H1 (cell line): ENCODE results near the gene SCAMP5. TPM values are rescaled to one million over a fixed set of nuclear protein-coding genes. Genes with fewer than 3 reads are reported as not detected.

Experiments used
- CTCF ChIA-PET: fragments of 300-600 bp; sonication (Branson Sonifier 250); formaldehyde crosslinking; loops from one replicate; lab custom pipeline; 2021; ENCODE audit not compliant: partially characterized antibody; lab: Charles Lee
- POLR2A ChIA-PET: fragments of 300-600 bp; sonication (Branson Sonifier 250); formaldehyde crosslinking; loops from one replicate; lab custom pipeline; 2021; ENCODE audit warnings: inconsistent platforms; ENCODE audit not compliant: partially characterized antibody; lab: Charles Lee
- DNase-seq, 2 experiments: peaks; one replicate each; pipeline versions ENCODE4 v3.0.0 to v3.0.0-alpha.2; 2010 to 2022; ENCODE audit warnings: low spot score in 2 of 2, low read depth in 1 of 2, mixed read lengths in 1 of 2
- FAIRE-seq: peaks from 2 replicates; lab custom pipeline; 2011; peaks lifted over from hg19 to GRCh38; lab: Jason Lieb, UNC
- H2AFZ ChIP-seq: 2 replicates; pipeline ENCODE4 v1.8.1; 2012; ENCODE audit warnings: low read length, inconsistent platforms
- H2AK5ac ChIP-seq: 2 replicates; pipeline ENCODE4 v1.6.1; 2013; ENCODE audit warnings: low read depth, low read length
- H2BK120ac ChIP-seq: replicated peaks from 2 replicates; pipeline ENCODE3; 2013; ENCODE audit warnings: low read depth, low read length, inconsistent platforms
- H2BK12ac ChIP-seq: 2 replicates; pipeline ENCODE4 v1.6.1; 2013; ENCODE audit warnings: low read depth, low read length
- H2BK15ac ChIP-seq: 2 replicates; pipeline ENCODE4 v1.6.1; 2013; ENCODE audit warnings: low read length
- H2BK20ac ChIP-seq: 2 replicates; pipeline ENCODE4 v1.6.1; 2013; ENCODE audit warnings: low read length
- H2BK5ac ChIP-seq: 2 replicates; pipeline ENCODE4 v1.6.1; 2013; ENCODE audit warnings: low read depth, low read length
- H3K14ac ChIP-seq: 2 replicates; pipeline ENCODE4 v1.6.1; 2013; ENCODE audit warnings: inconsistent platforms; ENCODE audit not compliant: insufficient read length
- H3K18ac ChIP-seq: 2 replicates; pipeline ENCODE4 v1.6.1; 2013; ENCODE audit warnings: low read length; ENCODE audit errors: extremely low read depth
- H3K23ac ChIP-seq: 2 replicates; pipeline ENCODE4 v1.6.1; 2013; ENCODE audit warnings: inconsistent platforms; ENCODE audit not compliant: insufficient read length
- H3K23me2 ChIP-seq: 2 replicates; pipeline ENCODE4 v1.6.1; 2013; ENCODE audit warnings: low read depth, low read length
- H3K27ac ChIP-seq: 2 replicates; pipeline ENCODE4 v1.6.1; 2011; ENCODE audit warnings: low read depth, low read length, inconsistent platforms
- H3K27me3 ChIP-seq, 4 experiments: replicated peaks in 1 of 4; 1 replicate in 1 of 4; 2 replicates in 3 of 4; pipeline versions ENCODE4 v1.6.1 to v1.8.1; 2011 to 2013; ENCODE audit warnings: low read length in 3 of 4, mild to moderate bottlenecking in 3 of 4, inconsistent platforms in 2 of 4, mixed read lengths in 2 of 4, moderate library complexity in 1 of 4; ENCODE audit not compliant: control insufficient read depth in 3 of 4, insufficient read depth in 3 of 4; ENCODE audit errors: extremely low read depth in 1 of 4
- H3K36me3 ChIP-seq, 4 experiments: 2 replicates each; pipeline versions ENCODE4 v1.6.1 to v1.8.1; 2011 to 2013; ENCODE audit warnings: mild to moderate bottlenecking in 4 of 4, low read length in 3 of 4, moderate library complexity in 2 of 4, control low read depth in 1 of 4, inconsistent platforms in 1 of 4; ENCODE audit not compliant: insufficient read depth in 4 of 4, control insufficient read depth in 2 of 4
- H3K4ac ChIP-seq: replicated peaks from 2 replicates; pipeline ENCODE3; 2013; ENCODE audit warnings: low read length, low read depth, mixed read lengths, inconsistent platforms; ENCODE audit not compliant: insufficient read length
- H3K4me1 ChIP-seq, 4 experiments: replicated peaks in 1 of 4; 1 replicate in 1 of 4; 2 replicates in 3 of 4; pipeline versions ENCODE4 v1.6.1 to v1.8.1; 2011 to 2013; ENCODE audit warnings: low read length in 3 of 4, inconsistent platforms in 2 of 4, mixed read lengths in 1 of 4; ENCODE audit not compliant: insufficient read depth in 4 of 4, control insufficient read depth in 3 of 4
- H3K4me2 ChIP-seq, 2 experiments: 2 replicates each; pipeline versions ENCODE4 v1.6.1 to v1.8.1; 2011 to 2013; ENCODE audit warnings: low read depth in 2 of 2, low read length in 2 of 2, control low read depth in 1 of 2, inconsistent platforms in 1 of 2, mild to moderate bottlenecking in 1 of 2; ENCODE audit not compliant: insufficient read depth in 1 of 2
- H3K4me3 ChIP-seq, 4 experiments: fragments of 200-600, 300-600 bp in 1 of 4; sonication (generic), shearing (Covaris generic), sonication (Bioruptor Twin) in 1 of 4; 2 replicates each; pipeline versions ENCODE4 v1.5.1 to v1.8.1; 2011 to 2016; ENCODE audit warnings: low read length in 4 of 4, low read depth in 3 of 4, control low read depth in 2 of 4, inconsistent platforms in 2 of 4, mild to moderate bottlenecking in 2 of 4, mixed read lengths in 1 of 4, moderate library complexity in 1 of 4; ENCODE audit not compliant: insufficient read depth in 2 of 4; ENCODE audit errors: extremely low read depth in 1 of 4
- H3K56ac ChIP-seq: replicated peaks from 2 replicates; pipeline ENCODE3; 2013; ENCODE audit warnings: low read depth, mild to moderate bottlenecking, mixed read lengths, low read length, inconsistent platforms; ENCODE audit not compliant: insufficient read length
- H3K79me1 ChIP-seq: 2 replicates; pipeline ENCODE4 v1.6.1; 2013; ENCODE audit warnings: low read depth, low read length, control low read depth
- H3K79me2 ChIP-seq, 2 experiments: 2 replicates each; pipeline versions ENCODE4 v1.6.1 to v1.8.1; 2012 to 2013; ENCODE audit warnings: low read length in 2 of 2, mild to moderate bottlenecking in 2 of 2, inconsistent platforms in 1 of 2; ENCODE audit not compliant: insufficient read depth in 2 of 2, control insufficient read depth in 1 of 2
- H3K9ac ChIP-seq, 4 experiments: replicated peaks in 1 of 4; 1 replicate in 1 of 4; 2 replicates in 3 of 4; pipeline versions ENCODE4 v1.6.1 to v1.8.1; 2011 to 2013; ENCODE audit warnings: low read depth in 3 of 4, low read length in 3 of 4, control low read depth in 2 of 4, mild to moderate bottlenecking in 2 of 4, moderate library complexity in 2 of 4, inconsistent platforms in 1 of 4; ENCODE audit errors: extremely low read depth in 1 of 4
- H3K9me3 ChIP-seq, 2 experiments: 2 replicates each; pipeline versions ENCODE4 v1.6.1 to v1.8.1; 2012 to 2013; ENCODE audit warnings: mild to moderate bottlenecking in 2 of 2, moderate library complexity in 2 of 2, control low read depth in 1 of 2, inconsistent platforms in 1 of 2, low read depth in 1 of 2, low read length in 1 of 2, mixed read lengths in 1 of 2; ENCODE audit not compliant: insufficient read depth in 2 of 2
- H4K20me1 ChIP-seq, 2 experiments: replicated peaks in 1 of 2; 2 replicates each; pipeline versions ENCODE3 to v1.8.1; 2011 to 2013; ENCODE audit warnings: inconsistent platforms in 2 of 2, low read length in 2 of 2, mild to moderate bottlenecking in 1 of 2; ENCODE audit not compliant: insufficient read depth in 2 of 2, control insufficient read depth in 1 of 2
- H4K5ac ChIP-seq: 2 replicates; pipeline ENCODE4 v1.6.1; 2013; ENCODE audit warnings: low read length, low read depth, mixed read lengths, inconsistent platforms; ENCODE audit not compliant: insufficient read length
- H4K8ac ChIP-seq: 2 replicates; pipeline ENCODE4 v1.8.0; 2013; ENCODE audit warnings: mild to moderate bottlenecking, moderate library complexity, low read length, inconsistent platforms; ENCODE audit not compliant: insufficient read depth; ENCODE audit errors: extremely low read depth
- H4K91ac ChIP-seq: replicated peaks from 2 replicates; pipeline ENCODE3; 2013; ENCODE audit warnings: low read length, mixed read lengths, inconsistent platforms; ENCODE audit not compliant: insufficient read length
- GABPA ChIP-seq: IDR thresholded peaks from 2 replicates; pipeline ENCODE4 v1.6.1; 2011; ENCODE audit warnings: mild to moderate bottlenecking, low read length, moderate library complexity, borderline replicate concordance; ENCODE audit not compliant: insufficient read depth
- RNF2 ChIP-seq: fragments of 200-900, 300-1000 bp; sonication (generic); IDR thresholded peaks from 2 replicates; pipeline ENCODE4 v1.7.1; 2016; ENCODE audit warnings: borderline replicate concordance, low read depth, mild to moderate bottlenecking, antibody characterized with exemption, low read length; ENCODE audit not compliant: poor library complexity, severe bottlenecking; ENCODE audit errors: missing control alignments
- SP2 ChIP-seq: IDR thresholded peaks from 2 replicates; pipeline ENCODE4 v1.6.1; 2012; ENCODE audit warnings: mild to moderate bottlenecking, low read length, inconsistent platforms
- WGBS, 2 experiments: shearing (Covaris generic) in 1 of 2; methylation state at CpG; one replicate each; pipeline versions ENCODE4 v1.1.6 to v1.1.7; 2013 to 2015; ENCODE audit warnings: low lambda C conversion rate in 2 of 2, mixed read lengths in 2 of 2, inconsistent platforms in 1 of 2, low coverage in 1 of 2, missing lambda C conversion rate in 1 of 2; ENCODE audit not compliant: insufficient replicate concordance in 2 of 2, insufficient coverage in 1 of 2, insufficient read length in 1 of 2; ENCODE audit errors: extremely low coverage in 1 of 2, missing lambda C conversion rate in 1 of 2; 5-methylcytosine and 5-hydroxymethylcytosine counted together
- polyA plus RNA-seq, 7 experiments: library from polyadenylated mRNA; depleted of rRNA in 3 of 7; stranded (reverse) in 5 of 7; unstranded in 2 of 7; fragments of >200 nt in 5 of 7; fragments of 200-250 nt in 2 of 7; gene quantifications; 1 replicate in 5 of 7; 2 replicates in 1 of 7; 4 replicates in 1 of 7; pipeline versions ENCODE4 v1.2.1 to v1.2.3, GENCODE V29; 2011 to 2013; ENCODE audit warnings: missing spikeins in 2 of 7, mixed read lengths in 2 of 7
- total RNA-seq: library from RNA; stranded (reverse); fragmentation: NEBNext Ultra II Directional; extraction: Animal tissue kit (Norgen Biotek cat#: 25700); gene quantifications from 2 replicates; pipeline ENCODE4 v1.2.1, GENCODE V29; 2021

The SCAMP5 gene
- total and polyA plus RNA-seq, 2 of the 8 experiments (the other 6 are each of a cell fraction or from before 2014, with no cell fraction given), result 55.4 to 94.7 TPM

DNA sequence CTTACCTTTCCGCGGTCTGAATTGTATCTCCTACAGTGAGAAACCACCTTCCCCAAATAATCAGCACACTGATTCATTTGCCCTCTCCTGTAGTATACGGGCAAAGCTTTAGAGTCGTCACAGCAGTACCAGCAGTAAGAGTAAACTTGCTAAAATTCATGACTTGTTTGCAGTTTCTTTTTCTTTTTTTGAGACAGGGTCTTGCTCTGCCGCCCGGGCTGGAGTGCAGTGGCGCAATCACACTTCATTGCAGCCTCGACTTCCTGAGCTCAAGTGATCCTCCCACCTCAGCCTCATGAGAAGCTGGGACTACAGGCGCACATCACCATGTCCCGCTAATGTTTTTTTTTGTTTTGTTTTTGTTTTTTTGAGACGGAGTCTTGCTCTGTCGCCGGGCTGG lies 11.9 kb downstream of the SCAMP5 start:
- Histone ChIP-seq H3K4ac (no peak overlapping the region), H3K56ac (no peak overlapping the region), H4K91ac (no peak overlapping the region), H3K36me3 (no peaks in the 10 kb centered on the region; a peak in 1 of 8 replicates), H3K9ac (no peak overlapping the region), H3K18ac (no peak overlapping the region), H2BK120ac (no peak overlapping the region), H3K14ac (no peak overlapping the region), H3K79me2 (no peaks in the 10 kb centered on the region), H2BK15ac (no peak overlapping the region), H3K27ac (no peak overlapping the region), H4K8ac (no peak overlapping the region), H3K9me3 (no peaks in the 10 kb centered on the region), H4K20me1 (peaks cover 0 to 4% of the 10 kb centered on the region in 2 experiments), H3K27me3 (no peaks in the 10 kb centered on the region), H2AFZ (no peak overlapping the region), H3K23ac (no peak overlapping the region), H2BK20ac (no peak overlapping the region), H3K4me3 (no peak overlapping the region), H3K4me1 (no peaks in the 10 kb centered on the region), H2BK12ac (no peak overlapping the region), H3K79me1 (no peaks in the 10 kb centered on the region), H3K23me2 (no peaks in the 10 kb centered on the region), H3K4me2 (no peak overlapping the region), H2AK5ac (no peak overlapping the region), H2BK5ac (no peak overlapping the region), H4K5ac (no peak overlapping the region)
- ChIA-PET POLR2A (interaction anchor here (0.6 kb wide), 2 partner anchors 16 to 39 kb away, joined by 3 to 6 read pairs; partner anchors contain the start of gene PPCDC), CTCF (interaction anchor here (0.7 to 1.2 kb wide), 2 partner anchors 8 to 197 kb away, joined by 3 read pairs; no protein-coding TSS in a partner anchor)
- TF ChIP-seq GABPA (no peak), SP2 (no peak), RNF2 (no peak)
- FAIRE-seq (no peak), DNase-seq (no peak)
- WGBS, 2 experiments, result 96% methylated on average over 13 of the region's 13 CpGs; no CpG with 5 or more reads in 1 of the 2 experiments
